Neutrophil (primary cell): Measurements from ENCODE around the gene GPSM1.

ENCODE experiments used
- H3K27ac ChIP-seq: fragments of 200-600 bp; sonication (generic); 2 replicates; pipeline ENCODE4 v1.5.1; 2016; ENCODE audit warnings: mild to moderate bottlenecking, moderate library complexity
- H3K27me3 ChIP-seq: fragments of 200-600 bp; sonication (generic); 2 replicates; pipeline ENCODE4 v1.6.0; 2016; ENCODE audit warnings: mild to moderate bottlenecking
- H3K36me3 ChIP-seq: fragments of 200-600 bp; sonication (generic); 2 replicates; pipeline ENCODE4 v1.5.1; 2017
- H3K4me1 ChIP-seq, 2 experiments: fragments of 200-600 bp in 1 of 2; sonication (generic) in 1 of 2; 1 replicate in 1 of 2; 2 replicates in 1 of 2; pipeline versions ENCODE4 v1.5.1 to v1.6.1; 2013 to 2016; ENCODE audit warnings: low read depth in 1 of 2, low read length in 1 of 2, mild to moderate bottlenecking in 1 of 2, moderate library complexity in 1 of 2; ENCODE audit not compliant: control insufficient read depth in 1 of 2, insufficient read depth in 1 of 2
- H3K4me3 ChIP-seq, 2 experiments: fragments of 200-600 bp in 1 of 2; sonication (generic) in 1 of 2; 1 replicate in 1 of 2; 2 replicates in 1 of 2; pipeline ENCODE4 v1.5.1; 2013 to 2016; ENCODE audit warnings: low read depth in 1 of 2, low read length in 1 of 2, mild to moderate bottlenecking in 1 of 2, moderate library complexity in 1 of 2
- H3K9me3 ChIP-seq: fragments of 200-600 bp; sonication (generic); 2 replicates; pipeline ENCODE4 v1.5.1; 2016
- CTCF ChIP-seq: fragments of 200-600 bp; sonication (generic); IDR thresholded peaks from 2 replicates; pipeline ENCODE4 v1.5.1; 2016; ENCODE audit warnings: antibody characterized with exemption

GPSM1 gene

DNA sequence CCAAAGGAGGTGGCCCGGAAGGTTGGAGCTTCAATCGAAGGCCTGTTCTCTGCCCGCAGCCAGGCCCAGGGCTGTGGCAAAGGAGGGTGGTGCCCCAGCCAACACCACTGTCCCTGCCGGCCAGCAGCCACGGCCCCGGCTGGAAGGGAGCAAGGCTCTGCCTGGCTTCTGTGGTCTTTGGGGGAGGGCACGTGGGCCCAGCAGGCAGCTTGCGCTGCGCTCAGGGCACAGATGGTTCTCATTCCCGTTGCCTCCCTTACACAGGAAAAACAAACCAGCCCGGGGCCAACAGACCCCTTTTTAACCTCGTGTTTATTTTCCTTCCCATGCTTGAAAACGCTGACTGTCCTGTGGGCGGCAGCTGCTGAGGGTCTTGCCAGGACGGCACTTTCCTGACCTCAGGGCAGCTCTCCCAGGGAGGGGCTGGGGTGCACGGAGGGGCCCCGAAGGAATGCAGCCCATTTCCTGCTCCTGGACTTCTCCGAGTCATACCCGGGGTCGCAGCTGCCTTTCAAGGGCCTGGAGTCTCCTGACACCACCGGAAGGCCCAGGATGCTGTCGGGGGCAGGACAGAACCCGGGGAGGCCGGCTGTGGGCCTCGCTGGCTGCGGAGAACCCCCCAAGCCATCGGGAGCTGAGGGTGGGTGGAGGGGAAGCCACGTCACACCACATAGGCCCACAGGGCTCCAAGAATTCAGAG lies 1.1 kb upstream of the GPSM1 start:
- no peaks in the 10 kb centered on the region for H3K9me3 ChIP-seq
- H3K4me1 ChIP-seq = peaks cover 0 to 6% of the 10 kb centered on the region in 2 experiments
- H3K27ac ChIP-seq = no peak overlapping the region
- no peaks in the 10 kb centered on the region for H3K36me3 ChIP-seq
- TF ChIP-seq CTCF = no peak
- H3K27me3 ChIP-seq = peaks cover 73% of the 10 kb centered on the region
- no peak overlapping the region for H3K4me3 ChIP-seq

DNA sequence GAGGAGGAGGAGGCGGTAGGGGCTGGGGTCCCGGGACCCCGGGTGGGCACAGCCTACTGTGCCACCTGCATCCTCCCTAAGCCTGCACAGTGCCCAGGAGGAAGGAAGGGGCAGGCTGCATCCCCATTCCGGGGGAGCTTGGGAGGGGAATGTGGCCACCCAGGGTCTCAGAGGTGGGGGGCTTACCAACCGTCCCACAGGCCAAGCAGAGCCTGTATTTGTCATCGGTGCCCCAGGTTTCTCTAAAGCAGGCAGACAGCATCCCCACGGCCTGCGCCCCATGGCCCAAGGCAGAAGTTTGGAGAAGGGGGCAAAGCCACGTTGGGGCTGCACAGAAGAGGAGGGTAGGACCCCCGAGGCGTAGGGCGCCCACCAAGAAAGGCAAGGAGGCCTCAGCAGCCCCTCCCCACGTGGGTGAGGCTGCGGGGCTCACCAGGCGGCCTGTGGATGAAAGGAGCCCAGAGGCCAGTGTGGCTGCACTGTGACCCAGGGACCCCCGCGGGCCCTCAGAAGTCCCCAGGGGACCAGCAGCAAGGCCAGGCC lies 507 bp upstream of the GPSM1 start:
- peaks cover 0 to 6% of the 10 kb centered on the region in 2 experiments for H3K4me1 ChIP-seq
- H3K27ac ChIP-seq = no peak overlapping the region
- no peaks in the 10 kb centered on the region for H3K36me3 ChIP-seq
- H3K9me3 ChIP-seq = no peaks in the 10 kb centered on the region
- TF ChIP-seq CTCF = no peak
- H3K27me3 ChIP-seq = peaks cover 73% of the 10 kb centered on the region
- no peak overlapping the region for H3K4me3 ChIP-seq

GRCh38 chr9:136328011-136328621 lies 777 bp downstream of the GPSM1 start:
- H3K4me3 ChIP-seq = no peak overlapping the region
- no peaks in the 10 kb centered on the region for H3K9me3 ChIP-seq
- no peak overlapping the region for H3K27ac ChIP-seq
- TF ChIP-seq CTCF = no peak
- peaks cover 0 to 6% of the 10 kb centered on the region in 2 experiments for H3K4me1 ChIP-seq
- peaks cover 66% of the 10 kb centered on the region for H3K27me3 ChIP-seq
- H3K36me3 ChIP-seq = no peaks in the 10 kb centered on the region

DNA sequence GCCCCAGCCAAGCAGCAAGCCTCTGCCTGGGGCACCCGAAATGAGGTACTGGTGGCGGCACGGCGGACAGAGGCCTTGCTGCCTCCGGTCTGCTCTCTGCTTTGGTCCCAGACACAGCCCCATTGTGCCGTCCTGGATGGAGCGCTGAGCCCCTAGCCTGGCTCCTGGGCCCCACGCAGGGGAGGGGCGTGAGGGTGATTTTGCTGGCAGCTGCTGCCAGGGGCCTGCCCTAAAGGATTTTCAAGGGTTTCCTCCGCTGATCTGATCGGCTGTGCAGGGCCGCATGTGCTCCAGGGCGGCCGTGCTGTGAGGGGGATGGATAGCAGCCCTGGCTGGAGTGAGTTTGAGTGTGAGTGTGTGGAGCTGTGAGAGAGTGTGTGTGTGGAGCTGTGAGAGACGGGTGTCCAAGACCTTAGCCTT lies 1.3 kb downstream of the GPSM1 start:
- no peak for TF ChIP-seq CTCF
- H3K9me3 ChIP-seq = no peaks in the 10 kb centered on the region
- H3K27me3 ChIP-seq = peaks cover 61% of the 10 kb centered on the region
- H3K36me3 ChIP-seq = no peaks in the 10 kb centered on the region
- H3K27ac ChIP-seq = no peak overlapping the region
- H3K4me1 ChIP-seq = peaks cover 0 to 6% of the 10 kb centered on the region in 2 experiments
- no peak overlapping the region for H3K4me3 ChIP-seq

DNA sequence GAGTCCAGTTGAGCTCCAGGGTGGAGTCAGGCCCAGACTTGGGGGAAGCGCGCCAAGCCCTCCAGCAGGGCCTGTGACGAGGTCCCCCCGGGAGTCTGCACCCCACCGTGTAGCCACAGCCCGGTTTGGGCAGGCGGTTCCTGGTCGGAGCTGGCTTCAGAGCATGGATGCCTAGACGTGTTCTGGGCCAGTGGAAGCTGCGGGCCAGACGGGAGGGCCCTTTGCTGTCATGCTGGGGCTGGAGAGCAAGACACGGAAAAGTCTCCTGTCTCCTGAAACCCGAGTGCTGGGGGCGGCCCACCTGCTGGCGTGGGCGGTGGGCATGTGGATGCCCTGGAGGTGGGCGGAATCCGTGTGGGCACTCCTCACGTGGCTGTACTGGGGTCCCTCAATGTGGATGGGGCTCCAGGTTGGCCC lies 1.9 kb downstream of the GPSM1 start:
- Histone ChIP-seq H3K4me3 (no peak overlapping the region), H3K36me3 (no peaks in the 10 kb centered on the region), H3K9me3 (no peaks in the 10 kb centered on the region), H3K4me1 (peaks cover 0 to 6% of the 10 kb centered on the region in 2 experiments), H3K27ac (no peak overlapping the region), H3K27me3 (peaks cover 57% of the 10 kb centered on the region)
- TF ChIP-seq CTCF = no peak
